Stimulated activated CD4-positive, alpha-beta T cell treated with anti-CD3 and anti-CD28 coated beads, Interleukin-15, amount 100 ng/mL, for 1 hour (primary cell): ENCODE measurements around the gene SLC22A9.

Source experiments
- DNase-seq, 2 donors: peaks; one replicate each; pipeline ENCODE4 v3.0.0-alpha.2; 2020; ENCODE audit warnings: low read depth in 1 of 2, low spot score in 1 of 2

SLC22A9 gene

DNA sequence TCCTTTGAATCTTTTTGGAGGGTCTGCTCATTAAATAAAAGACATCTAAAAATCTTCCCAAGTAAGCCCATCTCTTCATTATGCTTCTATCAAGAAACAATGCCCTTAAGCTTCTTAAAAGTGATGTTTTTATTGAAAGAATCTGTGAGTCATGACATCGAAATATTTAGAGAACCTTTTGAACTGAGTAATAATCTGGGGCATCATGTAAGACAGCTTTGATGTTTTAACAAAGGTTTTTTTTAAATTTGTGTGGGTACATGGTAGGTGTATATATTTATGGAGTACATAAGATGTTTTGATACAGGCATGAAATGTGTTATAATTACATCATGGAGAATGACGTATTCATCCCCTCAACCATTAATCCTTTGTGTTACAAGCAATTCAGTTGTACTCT, 74.6 kb downstream of the SLC22A9 start:
- DNase-seq, result no peak

- no peak for DNase-seq
These were observed 75.5 kb downstream of the SLC22A9 start for GRCh38 chr11:63445118-63445517.

DNA sequence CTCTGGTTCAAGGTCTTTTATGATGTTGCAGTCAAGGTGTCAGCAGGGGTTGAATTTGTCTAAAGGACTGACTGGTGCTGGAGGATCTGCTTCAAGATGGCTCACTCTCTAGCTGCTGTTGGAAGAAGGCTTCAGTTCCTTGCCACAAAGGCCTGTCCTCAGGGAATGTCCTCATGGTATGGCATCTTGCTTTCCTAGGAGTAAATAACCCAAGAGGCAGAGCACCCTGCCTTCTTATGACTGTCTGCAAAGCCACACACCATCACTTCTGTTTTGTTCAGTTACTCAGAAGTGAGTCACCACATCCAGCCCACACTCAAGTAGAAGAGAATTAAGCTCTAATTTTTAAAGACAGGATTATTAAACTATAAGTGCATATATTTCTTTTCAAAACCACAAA, 76.1 kb downstream of the SLC22A9 start:
- DNase-seq, result no peak

- DNase-seq, result no peak
These were observed 79.1 kb downstream of the SLC22A9 start for GRCh38 chr11:63448646-63449045.

- no peak for DNase-seq
These were observed 90.0 kb downstream of the SLC22A9 start for GRCh38 chr11:63459586-63459985.
